ENCODE data around the gene SLC4A8.

Gene SLC4A8

DNA sequence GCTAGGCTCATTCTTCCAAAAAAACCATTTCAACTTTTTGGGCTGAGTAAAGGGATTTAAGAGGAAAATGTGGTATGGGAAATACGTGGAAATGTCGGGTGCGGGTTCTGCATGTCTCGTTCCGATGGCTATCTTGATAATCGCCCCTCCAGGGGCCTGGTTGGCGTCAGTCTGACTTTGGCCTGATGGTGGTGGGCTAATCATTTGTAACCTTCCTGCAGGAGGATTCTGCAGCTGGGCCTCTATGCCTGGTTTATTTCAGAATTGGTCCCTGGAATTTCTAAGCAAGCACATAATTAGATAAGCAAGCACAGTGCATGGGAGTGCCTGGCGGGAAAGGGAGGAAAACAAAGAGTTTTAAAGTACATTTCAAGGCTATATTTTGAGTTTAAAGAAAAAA lies 14.8 kb upstream of the SLC4A8 start:
- no peak for DNase-seq (ENCODE audit: low read depth)
- TF ChIP-seq, protein P1, sequence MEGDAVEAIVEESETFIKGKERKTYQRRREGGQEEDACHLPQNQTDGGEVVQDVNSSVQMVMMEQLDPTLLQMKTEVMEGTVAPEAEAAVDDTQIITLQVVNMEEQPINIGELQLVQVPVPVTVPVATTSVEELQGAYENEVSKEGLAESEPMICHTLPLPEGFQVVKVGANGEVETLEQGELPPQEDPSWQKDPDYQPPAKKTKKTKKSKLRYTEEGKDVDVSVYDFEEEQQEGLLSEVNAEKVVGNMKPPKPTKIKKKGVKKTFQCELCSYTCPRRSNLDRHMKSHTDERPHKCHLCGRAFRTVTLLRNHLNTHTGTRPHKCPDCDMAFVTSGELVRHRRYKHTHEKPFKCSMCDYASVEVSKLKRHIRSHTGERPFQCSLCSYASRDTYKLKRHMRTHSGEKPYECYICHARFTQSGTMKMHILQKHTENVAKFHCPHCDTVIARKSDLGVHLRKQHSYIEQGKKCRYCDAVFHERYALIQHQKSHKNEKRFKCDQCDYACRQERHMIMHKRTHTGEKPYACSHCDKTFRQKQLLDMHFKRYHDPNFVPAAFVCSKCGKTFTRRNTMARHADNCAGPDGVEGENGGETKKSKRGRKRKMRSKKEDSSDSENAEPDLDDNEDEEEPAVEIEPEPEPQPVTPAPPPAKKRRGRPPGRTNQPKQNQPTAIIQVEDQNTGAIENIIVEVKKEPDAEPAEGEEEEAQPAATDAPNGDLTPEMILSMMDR (IDR thresholded peaks at IDR 0.05; ENCODE audit: control insufficient read depth, insufficient read depth, low read depth, low read length, missing control alignments): no peak
- no peak overlapping the region for H3K4me3 ChIP-seq (ENCODE audit: control insufficient read depth, low read depth, low read length)

DNA sequence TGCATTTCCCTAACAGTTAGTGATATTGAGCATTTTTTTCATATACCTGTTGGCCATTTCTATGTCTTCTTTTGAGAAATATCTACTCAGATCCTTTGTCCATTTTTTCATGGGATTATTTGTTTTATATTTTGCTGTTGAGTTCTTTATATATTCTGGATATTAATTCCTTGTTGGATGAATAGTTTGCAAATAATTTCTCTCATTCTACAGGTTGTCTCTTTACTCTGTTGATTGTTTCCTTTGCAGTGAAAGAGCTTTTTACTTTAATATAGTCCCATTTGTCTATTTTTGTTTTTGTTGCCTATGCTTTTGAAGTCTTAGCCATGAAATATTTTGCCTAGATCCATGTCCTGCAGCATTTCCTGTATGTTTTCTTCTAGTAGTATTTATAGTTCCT lies 11.5 kb upstream of the SLC4A8 start:
- TF ChIP-seq, protein P1 (IDR thresholded peaks at IDR 0.05; ENCODE audit: control insufficient read depth, insufficient read depth, low read depth, low read length, missing control alignments): no peak
- DNase-seq (ENCODE audit: low read depth): no peak
- no peak overlapping the region for H3K4me3 ChIP-seq (ENCODE audit: control insufficient read depth, low read depth, low read length)

DNA sequence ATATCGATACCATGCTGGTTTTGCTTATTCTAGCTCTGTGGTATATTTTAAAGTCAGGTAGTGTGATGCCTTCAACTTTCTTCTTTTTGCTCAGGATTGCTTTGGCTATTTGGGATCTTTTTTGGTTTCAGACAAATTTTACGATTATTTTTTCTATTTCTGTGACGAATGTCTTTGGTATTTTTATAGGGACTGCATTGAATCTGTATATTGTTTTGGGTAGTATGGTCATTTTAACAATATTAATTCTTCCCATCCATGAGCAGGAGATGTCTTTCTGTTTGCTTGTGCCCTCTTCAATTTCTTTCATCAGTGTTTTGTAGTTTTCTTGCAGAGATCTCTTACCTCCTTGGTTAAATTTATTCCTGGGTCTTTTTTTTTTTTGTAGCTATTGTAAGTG lies 10.8 kb upstream of the SLC4A8 start:
- H3K4me3 ChIP-seq (ENCODE audit: control insufficient read depth, low read depth, low read length): no peak overlapping the region
- DNase-seq (ENCODE audit: low read depth): no peak
- TF ChIP-seq, protein P1 (IDR thresholded peaks at IDR 0.05; ENCODE audit: control insufficient read depth, insufficient read depth, low read depth, low read length, missing control alignments): no peak

DNA sequence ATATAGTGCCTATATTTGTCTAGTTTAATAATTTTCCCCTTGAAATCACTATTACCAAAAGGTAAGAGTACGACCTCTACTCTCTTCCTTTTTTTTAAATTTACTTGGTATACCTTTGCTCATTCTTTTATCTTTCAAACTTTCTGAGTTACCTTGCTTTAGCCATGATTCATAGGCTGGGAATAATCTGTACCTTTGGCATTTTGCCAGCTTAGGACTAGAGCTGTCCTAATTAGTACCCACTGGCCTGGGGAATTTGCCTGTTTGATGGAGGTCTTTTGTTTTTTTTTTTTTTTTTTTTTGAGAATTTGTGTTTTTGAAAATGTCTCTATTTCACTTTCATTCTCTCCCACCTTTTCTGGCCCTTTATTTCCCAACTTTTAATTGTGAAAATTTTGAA lies 8.7 kb upstream of the SLC4A8 start:
- TF ChIP-seq, protein P1 (IDR thresholded peaks at IDR 0.05; ENCODE audit: control insufficient read depth, insufficient read depth, low read depth, low read length, missing control alignments): no peak
- H3K4me3 ChIP-seq (ENCODE audit: control insufficient read depth, low read depth, low read length): no peak overlapping the region
- no peak for DNase-seq (ENCODE audit: low read depth)

DNA sequence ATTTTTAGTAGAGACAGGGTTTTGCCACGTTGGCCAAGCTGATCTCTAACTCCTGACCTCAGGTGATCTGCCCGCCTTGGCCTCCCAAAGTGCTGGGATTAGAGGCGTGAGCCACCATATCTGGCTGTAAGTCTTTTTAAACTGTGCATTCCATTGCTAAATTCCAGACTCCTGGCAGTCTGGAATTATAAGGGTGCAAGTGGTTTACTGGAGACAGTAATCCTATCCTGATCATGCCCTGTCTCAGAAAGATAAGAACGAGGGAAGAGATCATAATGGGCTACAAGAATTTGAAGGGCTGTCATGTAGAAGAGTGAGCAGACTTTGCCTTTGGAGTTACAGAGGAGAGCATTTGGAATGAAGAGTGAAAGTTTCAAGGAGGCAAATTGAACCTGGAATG lies 6.8 kb upstream of the SLC4A8 start:
- DNase-seq (ENCODE audit: low read depth): no peak
- no peak overlapping the region for H3K4me3 ChIP-seq (ENCODE audit: control insufficient read depth, low read depth, low read length)
- TF ChIP-seq, protein P1 (IDR thresholded peaks at IDR 0.05; ENCODE audit: control insufficient read depth, insufficient read depth, low read depth, low read length, missing control alignments): no peak

DNA sequence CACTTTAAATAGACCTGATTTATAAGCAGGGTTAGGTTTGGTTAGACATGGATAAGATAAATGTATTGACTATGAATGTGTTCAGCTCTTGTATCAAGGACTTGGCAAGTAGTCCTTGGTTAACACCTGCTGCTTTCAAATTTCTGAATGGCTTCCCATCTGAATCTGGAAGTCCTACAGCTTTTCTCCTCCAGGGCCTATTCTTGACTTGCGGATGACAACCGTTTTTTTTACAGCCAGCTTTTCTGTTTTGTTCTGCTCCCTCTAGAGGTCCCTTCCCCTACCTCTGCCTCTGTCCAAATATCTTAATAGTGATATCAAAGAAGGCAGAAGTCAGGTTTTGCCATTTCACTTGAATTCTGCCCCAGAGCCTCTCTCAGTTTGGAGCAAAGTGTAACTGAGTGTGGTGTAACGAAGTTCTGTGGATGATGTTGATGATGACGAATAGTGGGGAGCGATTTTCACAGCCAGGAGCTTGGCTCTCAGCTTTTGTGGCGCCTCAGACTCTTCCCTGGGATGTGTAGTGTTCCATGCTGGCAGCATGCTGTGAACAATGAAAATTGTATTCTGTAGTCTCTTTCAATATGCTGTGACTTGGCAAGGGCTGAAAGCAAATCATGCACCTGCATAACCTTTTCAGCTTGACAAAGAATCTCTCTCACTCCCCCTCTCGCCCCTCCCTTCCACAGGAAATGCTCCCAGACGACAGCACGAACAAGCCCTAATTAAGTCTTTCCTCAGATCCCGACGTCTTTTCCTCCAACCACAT lies 5.0 kb upstream of the SLC4A8 start:
- DNase-seq (ENCODE audit: low read depth): no peak
- TF ChIP-seq, protein P1 (IDR thresholded peaks at IDR 0.05; ENCODE audit: control insufficient read depth, insufficient read depth, low read depth, low read length, missing control alignments): no peak
- H3K4me3 ChIP-seq (ENCODE audit: control insufficient read depth, low read depth, low read length): no peak overlapping the region

Measured in AG09309 (cell line).